GM20431 (cell line): ENCODE results near the gene G3BP1.

Source experiments
- in situ Hi-C: fragments of 300-500 bp; cut with MseI, MboI; formaldehyde crosslinking; loops from one replicate; pipeline ENCODE4 v1.15.0; 2020; ENCODE audit warnings: low sequenced_read_pairs; ENCODE audit not compliant: unreplicated experiment

G3BP1 gene

DNA sequence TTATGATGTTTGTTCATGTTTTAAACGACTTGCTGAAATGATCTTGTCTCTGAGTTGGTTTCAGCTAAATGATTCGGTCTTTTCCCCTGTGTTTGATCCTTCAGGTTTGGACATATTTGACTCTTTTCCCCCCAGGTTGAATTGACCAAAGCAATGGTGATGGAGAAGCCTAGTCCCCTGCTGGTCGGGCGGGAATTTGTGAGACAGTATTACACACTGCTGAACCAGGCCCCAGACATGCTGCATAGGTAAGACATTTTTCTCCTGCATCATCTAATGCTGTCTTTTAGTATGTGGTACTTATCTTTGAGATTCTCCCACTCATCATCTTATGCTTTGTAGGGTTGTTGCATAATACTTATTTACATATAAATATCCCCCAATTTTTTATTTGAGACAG is 14.7 kb downstream of the G3BP1 start:
- in situ Hi-C loops: no loop called here

- in situ Hi-C loops: no loop called here
Measured at GRCh38 chr5:151787817-151788216, 16.1 kb downstream of the G3BP1 start.

DNA sequence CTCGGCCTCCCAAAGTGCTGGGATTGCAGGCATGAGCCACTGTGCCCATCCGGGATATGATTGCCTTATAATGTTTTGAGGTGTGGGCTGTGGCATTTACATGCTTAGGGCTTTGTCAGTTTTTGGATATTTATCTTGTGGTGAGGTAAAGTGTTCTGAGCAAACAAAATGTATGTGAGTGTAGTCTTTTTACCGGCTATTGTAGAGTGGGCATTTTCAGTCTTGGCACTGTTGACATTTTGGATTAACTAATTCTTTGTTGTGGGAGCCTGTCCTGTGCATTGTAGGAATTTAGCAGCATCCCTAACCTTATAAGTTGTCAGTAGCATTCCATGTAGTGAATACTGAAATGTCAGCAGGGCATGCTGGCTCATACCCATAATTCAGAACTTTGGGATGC is 21.6 kb downstream of the G3BP1 start:
- in situ Hi-C loops: no loop called here

- in situ Hi-C loops: no loop called here
Measured at GRCh38 chr5:151795426-151795825, 23.7 kb downstream of the G3BP1 start.

DNA sequence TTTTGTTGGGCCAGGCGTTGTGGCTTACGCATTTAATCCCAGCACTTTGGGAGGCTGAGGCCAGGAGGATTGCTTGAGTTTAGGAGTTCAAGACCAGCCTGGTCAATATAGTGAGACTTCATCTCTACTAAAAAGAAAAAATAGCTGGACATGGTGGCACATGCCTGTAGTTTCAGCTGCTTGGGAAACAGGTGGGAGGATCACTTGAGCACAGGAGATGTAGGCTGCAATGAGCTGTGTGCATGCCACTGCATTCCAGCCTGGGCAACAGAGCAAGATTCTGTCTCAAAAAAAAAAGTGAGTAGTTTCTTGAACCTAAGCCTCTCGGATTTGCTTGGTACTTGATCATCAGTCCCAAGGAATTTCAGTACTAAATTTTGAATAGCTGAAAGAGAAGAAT is 26.9 kb downstream of the G3BP1 start:
- in situ Hi-C loops: no loop called here

- in situ Hi-C loops: no loop called here
Measured at GRCh38 chr5:151799407-151799806, 27.7 kb downstream of the G3BP1 start.

DNA sequence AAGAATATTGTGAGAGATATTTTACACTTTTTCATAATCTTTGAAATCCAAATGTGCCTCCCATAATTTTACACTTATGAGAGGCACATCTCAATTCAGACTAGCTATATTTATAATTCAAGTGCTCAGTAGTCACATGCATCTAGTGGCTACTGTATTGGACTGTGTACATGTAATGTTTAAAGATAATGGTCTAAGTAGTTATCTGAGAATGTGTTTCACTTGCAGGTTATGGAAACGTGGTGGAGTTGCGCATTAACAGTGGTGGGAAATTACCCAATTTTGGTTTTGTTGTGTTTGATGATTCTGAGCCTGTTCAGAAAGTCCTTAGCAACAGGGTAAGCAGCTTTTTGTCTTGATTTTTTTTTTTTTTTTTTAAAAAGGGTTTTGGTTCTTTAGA is 28.8 kb downstream of the G3BP1 start:
- in situ Hi-C loops: loop anchor here (25.0 kb wide), 1 partner anchor 712 kb away; no protein-coding TSS in a partner anchor

DNA sequence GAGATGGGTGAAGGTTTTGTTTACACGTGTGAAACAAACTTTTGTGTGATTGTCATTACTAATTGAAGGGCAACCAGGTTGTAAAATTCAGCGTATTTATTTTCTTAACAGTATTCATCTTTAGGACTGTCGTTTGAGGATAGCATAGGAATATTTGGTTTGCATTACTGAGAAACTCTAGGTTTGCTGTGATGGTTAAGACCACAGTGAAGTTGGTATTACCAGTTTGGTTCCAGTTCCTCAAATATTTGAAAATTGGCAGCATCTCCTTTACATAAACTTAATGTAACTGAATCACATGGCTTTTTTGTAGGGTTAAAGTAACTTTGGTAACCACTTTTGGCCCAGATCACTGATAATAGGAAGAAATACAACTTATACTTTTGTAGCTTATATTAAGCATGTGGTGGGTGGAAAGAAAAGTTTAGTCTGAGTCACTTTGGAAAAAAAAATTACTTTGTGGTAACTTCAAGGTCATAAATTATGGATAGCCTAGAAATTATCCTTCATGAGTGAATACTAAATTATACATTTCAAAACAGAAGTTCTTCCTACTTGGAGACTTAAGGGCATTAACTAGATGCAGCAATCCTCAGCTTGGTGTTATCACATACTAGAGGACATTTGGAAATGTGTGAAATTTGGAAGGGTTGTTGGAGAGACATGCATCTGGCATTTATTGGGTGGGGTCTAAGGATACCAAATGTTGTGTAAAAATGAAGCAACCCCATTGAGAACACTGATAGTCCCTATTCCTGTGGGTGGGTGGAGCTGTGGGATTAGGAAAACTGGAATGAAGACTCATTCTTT is 33.9 kb downstream of the G3BP1 start:
- in situ Hi-C loops: loop anchor here (25.0 kb wide), 1 partner anchor 707 kb away; no protein-coding TSS in a partner anchor

DNA sequence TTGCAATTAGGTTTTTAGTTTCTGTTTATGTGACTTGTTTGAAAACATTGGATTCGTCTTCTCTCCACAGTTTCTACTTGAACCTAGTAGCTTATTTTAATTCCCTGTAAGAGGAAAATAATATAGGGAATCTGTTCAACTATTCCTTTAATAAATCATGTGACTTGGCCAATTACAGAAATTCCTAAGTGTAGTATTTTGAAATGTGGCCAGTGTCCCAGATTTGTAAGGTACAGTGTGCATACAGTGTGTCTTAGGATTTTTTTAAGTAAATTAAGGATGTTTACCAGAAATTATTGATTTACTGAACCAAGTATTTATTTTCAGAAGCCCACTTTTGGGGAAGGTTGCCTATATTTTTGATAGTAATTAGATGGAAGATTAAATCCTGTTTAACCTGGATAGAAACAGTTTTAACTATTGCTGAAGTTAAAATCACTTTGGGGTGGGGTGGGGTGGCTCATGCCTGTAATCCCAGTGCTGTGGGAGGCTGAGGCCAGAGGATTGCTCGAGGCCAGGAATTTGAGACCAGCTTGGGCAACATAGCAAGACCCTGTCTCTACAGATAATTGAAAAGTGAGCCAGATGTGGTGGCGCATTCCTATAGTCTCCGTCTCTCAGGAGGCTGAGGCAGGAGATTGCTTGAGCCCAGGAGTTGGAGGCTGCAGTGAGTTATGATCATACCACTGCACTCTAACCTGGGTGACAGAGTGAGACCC is 36.9 kb downstream of the G3BP1 start:
- in situ Hi-C loops: loop anchor here (25.0 kb wide), 1 partner anchor 704 kb away; no protein-coding TSS in a partner anchor

GRCh38 chr5:151810449-151810848 is 38.7 kb downstream of the G3BP1 start:
- in situ Hi-C loops: loop anchor here (25.0 kb wide), 1 partner anchor 702 kb away; no protein-coding TSS in a partner anchor

GRCh38 chr5:151810897-151811296 is 39.1 kb downstream of the G3BP1 start:
- in situ Hi-C loops: loop anchor here (25.0 kb wide), 1 partner anchor 701 kb away; no protein-coding TSS in a partner anchor

- in situ Hi-C loops: loop anchor here (25.0 kb wide), 1 partner anchor 701 kb away; no protein-coding TSS in a partner anchor
Measured at GRCh38 chr5:151811593-151812321, 40.0 kb downstream of the G3BP1 start.

DNA sequence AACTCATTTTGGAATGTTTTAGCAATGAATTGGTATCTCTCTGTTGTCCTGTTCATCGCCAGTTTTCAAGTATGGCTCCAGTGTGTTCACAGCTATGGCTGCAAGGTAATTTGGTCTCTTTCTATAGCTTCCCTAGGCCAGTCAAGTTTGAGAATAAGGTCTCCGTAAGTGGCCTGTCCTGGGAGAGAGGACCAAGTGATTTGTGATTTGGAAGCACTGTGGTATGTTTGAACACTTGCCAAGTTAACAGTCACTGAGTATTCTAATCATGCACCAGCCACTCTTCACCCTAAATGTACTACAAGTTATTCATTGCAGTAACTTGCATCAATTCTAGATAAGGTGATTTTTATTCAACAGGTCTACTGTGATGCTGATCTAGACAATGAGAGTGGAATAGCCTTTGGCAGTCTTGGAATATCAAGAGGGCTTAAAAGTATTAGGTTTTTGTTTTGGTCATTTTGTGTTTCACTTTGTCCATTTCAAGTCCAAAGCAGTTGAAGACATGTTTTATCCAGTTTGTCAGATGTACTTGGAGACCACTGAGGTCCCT is 41.1 kb downstream of the G3BP1 start:
- in situ Hi-C loops: loop anchor here (25.0 kb wide), 1 partner anchor 699 kb away; no protein-coding TSS in a partner anchor

DNA sequence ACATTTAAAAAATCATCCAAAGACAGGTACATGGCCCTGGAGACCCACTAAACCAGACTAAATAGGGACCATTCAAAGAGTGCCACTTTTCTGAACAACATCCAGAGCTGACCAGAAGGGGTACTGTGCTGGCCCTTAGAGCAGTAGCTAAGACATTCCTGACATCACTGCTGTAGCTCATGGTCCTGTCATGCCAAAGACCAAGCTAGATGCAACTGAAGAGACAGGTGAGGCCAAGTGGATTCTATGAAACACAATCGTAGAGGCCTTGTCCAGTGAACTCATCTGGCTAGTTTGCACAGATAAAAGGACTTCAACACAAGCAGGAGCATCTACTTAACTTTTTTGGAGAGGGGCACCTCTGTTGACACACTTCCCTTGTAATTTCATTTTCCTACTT is 43.3 kb downstream of the G3BP1 start:
- in situ Hi-C loops: loop anchor here (25.0 kb wide), 1 partner anchor 697 kb away; no protein-coding TSS in a partner anchor

DNA sequence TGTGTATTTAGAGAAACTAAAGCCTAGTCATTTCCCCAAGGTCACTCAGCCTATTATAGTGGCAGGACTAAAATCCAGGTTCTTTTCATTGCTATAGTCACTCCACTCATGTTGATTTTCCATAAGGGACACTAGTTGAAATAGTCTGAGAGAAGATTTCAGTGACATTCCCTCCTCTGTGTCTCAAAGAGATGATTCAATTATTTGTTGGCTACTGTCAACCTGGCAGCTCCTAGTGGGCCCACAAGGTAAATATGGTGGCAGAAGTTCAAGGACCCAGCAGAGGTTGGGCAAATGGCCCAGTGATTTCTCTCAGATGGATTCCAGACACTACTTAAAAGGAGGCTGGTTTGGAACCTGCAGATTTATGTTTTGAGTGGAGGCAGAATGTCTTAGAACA is 48.1 kb downstream of the G3BP1 start:
- in situ Hi-C loops: loop anchor here (10.0 to 25.0 kb wide), 2 partner anchors 325 to 692 kb away; no protein-coding TSS in a partner anchor

DNA sequence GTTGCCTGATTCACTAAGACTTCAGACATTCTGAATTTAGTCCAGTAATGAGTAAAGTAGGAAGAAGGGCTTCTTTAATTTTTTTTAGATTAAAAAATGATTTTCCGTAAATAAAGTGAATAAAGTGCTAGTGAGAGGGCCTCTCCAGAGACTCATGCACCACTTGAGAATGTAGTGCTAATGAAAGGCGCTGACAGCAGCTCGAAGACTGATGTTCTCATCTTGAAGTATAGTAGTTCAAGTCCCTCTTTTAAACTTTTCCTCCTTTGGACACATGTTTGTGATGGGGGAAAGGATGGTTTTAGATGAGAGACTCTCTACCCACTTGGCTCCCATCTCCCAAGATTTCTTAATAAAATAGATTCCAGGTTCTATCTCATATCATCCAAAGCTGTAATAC is 48.5 kb downstream of the G3BP1 start:
- in situ Hi-C loops: loop anchor here (10.0 to 25.0 kb wide), 2 partner anchors 325 to 692 kb away; no protein-coding TSS in a partner anchor

DNA sequence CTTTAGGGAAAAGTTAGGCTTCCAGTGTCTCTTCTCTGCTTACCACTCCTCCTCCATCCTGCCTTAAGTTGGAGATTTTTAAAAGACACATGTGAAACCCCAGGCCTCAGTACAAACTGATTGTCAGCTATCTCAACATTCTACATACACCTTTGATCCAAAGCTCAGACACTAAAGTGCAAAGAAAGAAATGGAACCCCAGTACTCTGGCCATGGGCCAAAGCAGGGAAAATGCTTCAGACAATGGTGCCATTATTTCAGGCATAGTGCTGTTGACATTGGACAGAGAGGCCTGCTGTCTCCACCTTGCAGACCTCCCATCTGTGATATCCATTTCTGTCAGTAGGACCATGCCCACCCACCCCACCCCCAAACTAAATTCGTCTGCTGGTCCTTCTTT is 49.1 kb downstream of the G3BP1 start:
- in situ Hi-C loops: loop anchor here (10.0 to 25.0 kb wide), 2 partner anchors 324 to 691 kb away; no protein-coding TSS in a partner anchor

DNA sequence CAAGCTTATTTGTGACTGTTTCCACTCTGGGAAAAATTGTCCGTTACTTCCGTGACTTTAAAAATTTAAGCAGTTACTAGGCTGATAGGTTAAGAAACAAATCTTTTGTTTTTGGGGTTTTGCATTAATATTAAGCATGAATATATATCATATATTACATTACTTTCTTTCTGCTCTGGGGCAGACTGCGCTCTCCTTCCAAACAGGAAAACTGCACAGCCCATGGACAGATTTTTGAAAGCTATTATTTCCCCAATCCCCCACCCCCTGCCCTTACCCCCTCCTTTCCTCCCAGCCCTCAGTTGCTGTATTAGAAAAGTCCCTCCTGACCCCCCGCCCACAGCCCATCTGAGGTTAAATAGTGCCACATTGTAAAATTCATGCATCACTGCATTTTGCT is 50.4 kb downstream of the G3BP1 start:
- in situ Hi-C loops: loop anchor here (10.0 to 25.0 kb wide), 2 partner anchors 323 to 690 kb away; no protein-coding TSS in a partner anchor

DNA sequence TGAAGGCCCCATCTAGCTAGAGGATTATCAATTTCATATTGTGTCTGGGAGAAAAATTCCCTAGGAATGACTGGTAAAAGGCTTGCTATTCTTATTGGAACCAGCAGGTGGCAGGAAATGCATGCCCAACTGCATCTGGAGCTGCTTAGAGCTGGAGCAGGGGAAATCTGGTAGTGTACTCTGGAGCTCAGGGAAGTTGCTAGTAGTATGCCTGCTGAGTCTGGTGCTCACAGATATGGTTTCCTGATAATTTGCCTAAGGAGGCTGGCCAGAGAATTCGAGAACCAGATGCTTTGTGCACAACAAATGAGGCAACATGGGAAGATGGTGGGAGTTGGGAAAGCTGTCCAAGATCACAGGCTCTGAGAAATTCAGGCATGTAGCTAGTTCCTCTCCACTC is 53.7 kb downstream of the G3BP1 start:
- in situ Hi-C loops: loop anchor here (10.0 kb wide), 1 partner anchor 319 kb away; no protein-coding TSS in a partner anchor
